Measurements from ENCODE around the gene SBNO2.
"Not testable (repeated sequence)": the region's sequence is repeated elsewhere in the genome, so short reads cannot be mapped to it uniquely, and the experiment has no call there.

The SBNO2 gene

DNA sequence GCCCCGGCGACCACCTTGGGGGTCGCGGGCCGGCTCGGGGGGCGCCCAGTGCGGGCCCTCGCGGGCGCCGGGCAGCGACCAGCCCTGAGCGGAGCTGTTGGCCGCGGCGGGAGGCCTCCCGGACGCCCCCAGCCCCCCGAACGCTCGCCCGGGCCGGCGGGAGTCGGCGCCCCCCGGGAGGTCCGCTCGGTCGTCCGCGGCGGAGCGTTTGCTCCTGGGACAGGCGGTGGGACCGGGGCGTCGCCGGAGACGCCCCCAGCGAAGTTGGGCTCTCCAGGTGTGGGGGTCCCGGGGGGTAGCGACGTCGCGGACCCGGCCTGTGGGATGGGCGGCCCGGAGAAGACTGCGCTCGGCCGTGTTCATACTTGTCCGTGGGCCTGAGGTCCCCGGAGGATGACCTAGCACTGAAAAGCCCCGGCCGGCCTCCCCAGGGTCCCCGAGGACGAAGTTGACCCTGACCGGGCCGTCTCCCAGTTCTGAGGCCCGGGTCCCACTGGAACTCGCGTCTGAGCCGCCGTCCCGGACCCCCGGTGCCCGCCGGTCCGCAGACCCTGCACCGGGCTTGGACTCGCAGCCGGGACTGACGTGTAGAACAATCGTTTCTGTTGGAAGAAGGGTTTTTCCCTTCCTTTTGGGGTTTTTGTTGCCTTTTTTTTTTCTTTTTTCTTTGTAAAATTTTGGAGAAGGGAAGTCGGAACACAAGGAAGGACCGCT lies 32.2 kb upstream of the SBNO2 start:
- DNase-seq (ENCODE audit: low read depth) = no peak

DNA sequence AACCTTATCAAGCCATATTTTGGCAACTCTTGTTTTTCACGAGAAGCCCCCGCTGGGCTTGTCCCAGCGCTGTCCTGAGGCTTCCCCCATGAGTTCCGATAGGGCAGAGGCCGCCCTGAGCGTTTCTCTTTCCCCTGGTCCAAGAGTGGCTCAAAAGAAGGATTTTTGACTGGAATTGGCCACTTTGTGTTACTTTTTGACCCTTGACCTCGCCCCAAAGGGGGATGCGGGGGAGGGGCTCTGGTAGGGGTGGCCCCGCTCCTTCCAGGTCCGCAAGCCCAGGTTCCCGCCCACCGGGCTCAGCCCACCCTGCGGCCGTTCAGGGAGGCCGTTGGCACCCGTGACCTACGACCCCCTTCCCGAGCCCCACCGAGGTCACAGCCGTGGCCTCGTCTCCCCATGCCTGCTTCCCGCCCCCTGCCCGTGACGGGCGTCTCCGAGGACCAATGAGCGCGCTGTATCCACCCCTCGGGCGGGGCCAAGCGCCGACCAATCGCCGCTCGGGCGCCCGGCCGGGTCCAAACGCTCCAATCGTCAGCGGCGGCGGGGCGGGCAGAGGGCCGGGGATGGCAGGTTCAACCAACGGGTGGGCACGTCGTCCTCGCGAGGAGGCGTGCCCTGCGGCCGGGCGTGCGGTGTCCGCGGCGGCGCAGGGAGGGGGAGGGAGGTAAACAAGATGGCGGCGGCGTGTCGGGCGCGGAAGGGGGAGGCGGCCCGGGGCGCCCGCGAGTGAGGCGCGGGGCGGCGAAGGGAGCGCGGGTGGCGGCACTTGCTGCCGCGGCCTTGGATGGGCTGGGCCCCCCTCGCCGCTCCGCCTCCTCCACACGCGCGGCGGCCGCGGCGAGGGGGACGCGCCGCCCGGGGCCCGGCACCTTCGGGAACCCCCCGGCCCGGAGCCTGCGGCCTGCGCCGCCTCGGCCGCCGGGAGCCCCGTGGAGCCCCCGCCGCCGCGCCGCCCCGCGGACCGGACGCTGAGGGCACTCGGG lies 31.3 kb upstream of the SBNO2 start, which contains the start of gene STK11:
STK11 (plus strand) TSS at position 665 of the 986 bp plus-strand sequence. CDS start 1,136 bp downstream, outside the sequence.
- peak; percentile 82 for DNase-seq (ENCODE audit: low read depth)

DNA sequence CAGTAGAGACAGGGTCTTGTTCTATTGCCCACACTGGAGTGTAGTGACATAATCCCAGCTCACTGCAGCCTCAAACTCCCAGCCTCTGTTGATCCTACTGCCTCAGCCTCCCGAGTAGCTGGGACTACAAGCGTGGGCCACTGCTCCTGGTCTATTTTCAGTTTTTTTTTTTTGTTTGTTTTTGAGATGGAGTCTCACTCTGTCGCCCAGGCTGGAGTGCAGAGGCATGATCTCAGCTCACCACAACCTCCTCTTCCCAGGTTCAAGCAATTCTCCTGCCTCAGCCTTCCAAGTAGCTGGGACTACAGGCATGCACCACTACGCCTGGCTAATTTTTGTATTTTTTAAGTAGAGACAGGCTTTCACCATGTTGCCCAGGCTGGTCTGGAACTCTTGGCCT lies 26.5 kb upstream of the SBNO2 start:
- DNase-seq (ENCODE audit: low read depth) = not testable (repeated sequence)

DNA sequence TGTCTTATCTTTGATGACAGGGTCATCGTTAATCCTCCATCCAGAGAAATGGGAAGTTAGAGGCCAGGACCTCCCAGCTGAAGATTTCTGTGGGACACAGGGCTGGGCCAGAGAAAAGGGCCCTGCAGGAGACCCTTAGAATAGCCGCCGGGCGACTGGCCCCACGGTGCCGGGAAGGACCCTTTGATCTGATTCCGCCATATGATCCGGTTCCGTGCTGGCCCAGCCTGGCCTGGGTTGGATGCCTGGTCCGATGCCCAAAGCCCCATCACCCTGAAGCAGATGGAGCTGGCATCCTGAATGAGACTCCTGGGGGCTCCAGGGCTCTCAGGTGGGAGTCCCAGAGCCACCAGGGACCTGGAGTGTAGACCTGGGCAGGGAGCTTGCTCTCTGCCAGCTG lies 25.5 kb upstream of the SBNO2 start:
- DNase-seq (ENCODE audit: low read depth) = no peak

DNA sequence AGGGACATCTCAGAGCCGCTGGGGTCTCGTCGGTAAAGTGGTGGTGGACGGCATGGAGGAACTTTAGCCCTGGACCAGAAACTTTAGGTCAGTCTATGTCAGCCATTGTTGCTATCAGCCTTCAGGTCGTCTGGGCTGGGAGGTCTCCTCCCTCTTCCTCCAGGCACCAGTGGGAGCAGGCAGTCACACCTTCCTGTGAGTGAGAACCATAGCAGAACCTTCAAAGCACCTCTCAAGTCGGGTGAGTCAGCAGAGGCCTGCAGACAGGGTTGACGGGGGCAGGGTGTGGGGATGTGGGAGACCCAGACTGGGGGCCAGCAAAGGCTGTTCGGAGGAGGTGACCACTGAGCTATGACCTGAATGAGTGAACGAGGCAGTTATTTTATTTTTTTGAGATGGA lies 15.4 kb upstream of the SBNO2 start:
- no peak for DNase-seq (ENCODE audit: low read depth)

DNA sequence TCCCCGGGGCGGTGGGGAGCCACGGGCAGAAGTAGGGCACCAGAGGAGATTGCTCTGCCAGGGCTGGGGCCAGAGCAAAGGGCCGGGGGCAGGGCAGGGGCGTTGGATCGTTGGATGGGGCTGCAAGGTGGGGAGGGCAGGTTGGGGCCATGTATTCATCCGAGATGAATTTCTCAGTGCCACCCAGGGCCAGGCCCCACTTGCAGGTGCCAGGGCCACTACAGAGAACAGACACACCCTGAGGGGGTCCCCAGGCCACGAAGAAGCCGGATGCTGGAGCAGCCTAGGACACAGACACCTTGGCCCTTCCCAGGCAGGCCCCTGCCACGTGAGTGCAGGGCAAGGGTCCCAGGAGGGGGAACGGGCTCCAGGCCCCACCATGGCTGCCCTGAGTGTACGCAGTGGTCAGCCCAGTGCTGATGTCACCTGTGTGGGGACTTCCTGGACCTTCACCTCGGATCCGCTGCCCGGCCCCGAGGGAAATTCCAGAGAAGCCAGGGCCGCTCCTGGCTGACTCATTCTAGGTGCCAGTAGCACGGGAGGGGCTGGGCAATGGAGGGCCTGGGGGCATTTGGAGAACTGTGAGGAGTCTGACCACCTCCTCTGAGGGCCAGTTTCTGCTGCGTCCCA lies 9.6 kb upstream of the SBNO2 start:
- DNase-seq (ENCODE audit: low read depth) = no peak

DNA sequence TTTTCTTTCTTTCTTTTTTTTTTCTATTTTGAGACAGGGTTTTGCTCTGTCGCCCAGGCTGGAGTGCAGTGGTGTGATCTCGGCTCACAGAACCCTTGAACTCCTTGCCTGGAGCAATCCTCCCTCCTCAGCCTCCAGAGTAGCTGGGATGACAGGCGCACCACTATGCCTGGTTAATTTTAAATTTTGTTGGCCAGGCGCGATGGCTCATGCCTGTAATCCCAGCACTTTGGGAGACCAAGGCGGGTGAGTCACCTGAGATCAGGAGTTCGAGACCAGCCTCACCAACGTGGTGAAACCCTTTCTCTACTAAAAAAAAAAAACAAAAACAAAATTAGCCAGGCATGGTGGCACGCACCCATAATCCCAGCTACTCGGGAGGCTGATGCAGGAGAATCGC lies 8.7 kb upstream of the SBNO2 start:
- DNase-seq (ENCODE audit: low read depth) = no peak

DNA sequence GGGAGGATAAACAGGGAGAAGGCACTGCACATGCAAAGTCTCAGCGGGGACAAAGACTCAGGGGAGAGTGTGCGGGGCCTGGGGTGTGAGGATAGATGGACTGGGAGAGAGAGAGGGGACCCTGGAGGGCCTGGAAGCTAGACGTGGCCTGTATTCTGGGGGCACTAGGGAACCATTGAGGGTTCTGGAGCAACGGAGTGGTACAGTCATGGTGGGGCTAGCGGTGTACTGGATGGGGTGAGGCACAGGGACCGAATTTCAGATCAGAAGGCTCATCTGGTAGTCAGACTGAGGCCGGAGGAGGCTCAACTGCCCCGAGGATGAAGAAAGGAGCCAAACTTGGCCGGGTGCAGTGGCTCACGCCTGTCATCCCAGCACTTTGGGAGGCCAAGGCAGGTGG lies 8.0 kb upstream of the SBNO2 start:
- no peak for DNase-seq (ENCODE audit: low read depth)

DNA sequence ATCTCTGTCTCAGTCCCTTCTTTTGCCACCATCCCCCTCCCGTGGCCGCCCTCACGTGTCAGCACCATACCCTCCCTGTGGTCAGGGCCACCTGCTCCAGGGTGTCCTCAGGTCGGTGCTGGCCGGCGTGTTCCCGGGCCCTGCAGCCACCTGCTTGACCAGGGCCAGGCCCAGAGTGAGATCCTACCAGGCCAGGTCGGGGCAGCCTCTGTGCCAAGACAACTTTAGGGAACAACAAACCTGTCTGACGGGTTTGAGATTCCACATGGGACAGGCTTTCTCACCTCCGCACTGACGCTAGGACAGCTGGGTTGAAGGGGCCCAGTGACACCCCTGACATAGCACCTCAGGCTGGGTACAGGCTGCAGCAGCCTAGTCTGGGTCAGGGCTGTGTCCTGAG lies 7.5 kb upstream of the SBNO2 start:
- no peak for DNase-seq (ENCODE audit: low read depth)

DNA sequence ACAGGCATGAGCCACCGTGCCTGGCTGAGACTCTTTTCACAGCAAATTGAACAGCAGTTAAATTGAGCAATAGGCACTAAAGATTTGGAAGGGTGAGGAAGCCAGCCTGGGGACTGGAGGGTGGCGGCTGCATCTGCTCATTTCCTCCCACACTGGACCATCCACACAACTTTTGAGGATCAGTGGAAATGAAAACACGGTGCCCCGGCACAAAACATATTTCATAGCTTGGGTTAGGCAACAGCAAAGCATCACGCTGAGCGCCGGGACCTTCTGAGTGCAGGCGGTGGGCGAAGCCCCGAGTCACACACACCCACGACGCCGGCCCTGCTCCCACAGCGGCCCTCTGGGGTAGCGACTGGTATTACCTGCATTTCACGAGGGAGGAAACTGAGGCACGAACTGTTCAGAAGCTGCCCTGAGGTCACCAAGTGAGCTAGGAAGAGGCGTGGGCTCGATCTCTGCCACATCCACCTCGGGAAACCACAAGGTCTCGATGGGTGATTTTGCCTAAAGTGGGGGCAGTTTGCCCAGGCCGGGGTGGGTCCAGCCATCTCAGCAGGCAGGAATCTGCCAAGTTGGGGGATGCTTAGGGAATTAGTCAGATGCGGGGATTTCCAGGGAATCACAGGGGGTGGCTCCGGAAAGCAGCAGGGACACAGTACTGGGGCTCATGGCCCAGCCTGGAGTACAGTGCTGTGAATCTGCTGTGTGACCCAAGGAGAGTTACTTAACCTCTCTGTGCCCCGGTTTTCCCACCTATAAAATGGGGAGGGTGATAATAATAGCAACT lies 3.5 kb upstream of the SBNO2 start:
- DNase-seq (ENCODE audit: low read depth) = peak; percentile 92

DNA sequence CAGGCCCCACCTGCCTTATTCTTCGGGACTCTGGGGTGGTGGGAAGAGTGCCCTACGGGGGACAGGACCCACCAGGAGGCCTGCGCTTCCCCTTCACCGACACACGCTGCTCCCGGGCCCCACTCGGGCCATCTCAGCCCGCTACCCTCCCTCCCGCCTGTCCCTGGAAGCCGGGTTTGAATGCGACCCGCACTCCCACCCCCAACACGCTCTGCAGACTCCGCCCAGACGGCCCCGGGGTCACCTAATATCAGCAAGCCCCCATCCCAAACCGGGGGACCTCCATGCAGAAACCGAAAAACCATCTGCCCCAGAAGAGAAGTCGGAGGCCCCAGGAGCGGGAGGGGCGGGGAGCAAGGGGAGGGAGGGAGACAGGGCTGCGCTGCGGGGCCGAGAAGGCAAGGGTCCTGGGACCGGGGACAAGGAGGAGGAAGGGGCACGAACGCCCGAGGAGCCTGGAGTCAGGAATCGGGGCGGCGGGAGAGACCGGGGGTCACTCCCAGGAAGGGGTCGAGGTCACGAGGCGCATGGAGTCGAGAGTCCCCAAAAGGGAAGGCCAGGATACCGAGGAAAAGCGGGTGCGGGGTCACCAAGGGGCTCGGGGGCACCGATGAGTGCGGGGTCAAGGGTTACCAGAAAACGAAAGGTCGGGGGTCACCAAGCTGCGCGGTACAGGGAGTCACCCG lies 766 bp downstream of the SBNO2 start:
- no peak for DNase-seq (ENCODE audit: low read depth)

DNA sequence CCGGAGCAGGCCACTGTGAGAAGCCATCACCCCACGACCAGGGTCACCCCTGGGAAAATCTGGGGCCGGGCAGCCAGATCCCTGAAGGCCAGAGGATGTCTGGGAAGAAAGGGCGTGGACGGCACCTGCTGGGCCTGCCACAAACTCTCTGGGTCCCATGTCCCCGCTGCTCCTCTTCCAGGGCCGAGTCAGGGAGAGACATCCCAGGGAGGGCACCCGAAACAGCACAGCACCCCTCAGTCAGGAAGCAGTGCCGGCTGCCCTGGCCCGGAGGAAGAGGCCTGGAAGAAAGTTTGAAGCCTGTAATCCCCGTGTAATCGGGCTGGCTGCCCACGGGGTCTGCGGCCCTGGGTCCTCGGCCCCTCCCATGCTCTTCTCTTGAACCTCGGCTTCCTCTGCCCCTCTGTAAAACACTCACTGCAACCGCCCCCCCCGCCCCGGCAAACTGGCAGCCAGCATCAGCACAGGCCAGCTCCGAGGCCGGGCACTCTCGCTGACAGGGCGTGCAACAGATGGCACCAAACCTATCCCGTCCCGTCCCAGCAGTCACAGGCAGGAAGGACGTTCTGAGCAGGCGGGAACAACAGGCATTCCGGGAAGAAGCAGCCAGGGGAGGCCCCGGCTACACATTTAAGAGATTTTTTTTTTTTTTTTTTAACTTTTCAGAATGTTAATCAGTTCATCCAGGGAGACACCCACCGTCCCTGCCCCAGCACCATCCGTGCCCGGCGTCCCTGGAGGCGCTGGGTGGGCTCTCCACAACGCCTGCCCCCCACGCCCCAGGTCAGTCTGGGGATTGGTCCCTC lies 1.5 kb downstream of the SBNO2 start:
- DNase-seq (ENCODE audit: low read depth) = no peak

DNA sequence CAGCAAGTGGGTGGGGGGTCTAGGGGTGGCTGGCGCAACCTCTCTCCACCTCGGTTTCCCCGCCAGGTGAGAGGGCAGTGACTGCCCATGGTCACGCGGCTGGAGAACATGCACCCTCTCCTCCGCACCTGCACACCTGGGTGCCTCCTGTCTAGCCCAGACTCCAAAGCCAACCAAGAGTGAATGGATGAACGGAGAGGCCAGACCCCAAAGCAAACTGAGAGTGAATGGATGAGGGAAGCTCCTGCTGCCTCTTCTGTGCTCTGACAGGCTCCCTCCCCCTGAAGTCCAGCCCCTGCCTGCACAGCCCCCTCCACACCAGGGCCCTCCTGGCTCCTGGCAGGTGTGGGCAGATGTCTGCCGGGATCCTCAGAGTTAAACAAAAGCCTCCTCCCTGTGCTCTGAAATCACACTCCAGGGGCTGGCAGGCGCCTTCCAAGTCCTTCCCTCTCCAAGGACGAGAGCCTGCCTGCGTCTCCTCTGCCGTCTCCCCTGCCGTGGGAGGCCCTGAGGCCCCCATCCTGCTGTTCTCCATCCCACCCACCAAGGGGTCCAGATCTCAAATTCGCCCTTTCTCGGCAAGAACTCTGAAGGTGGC lies 2.2 kb downstream of the SBNO2 start:
- DNase-seq (ENCODE audit: low read depth) = no peak

DNA sequence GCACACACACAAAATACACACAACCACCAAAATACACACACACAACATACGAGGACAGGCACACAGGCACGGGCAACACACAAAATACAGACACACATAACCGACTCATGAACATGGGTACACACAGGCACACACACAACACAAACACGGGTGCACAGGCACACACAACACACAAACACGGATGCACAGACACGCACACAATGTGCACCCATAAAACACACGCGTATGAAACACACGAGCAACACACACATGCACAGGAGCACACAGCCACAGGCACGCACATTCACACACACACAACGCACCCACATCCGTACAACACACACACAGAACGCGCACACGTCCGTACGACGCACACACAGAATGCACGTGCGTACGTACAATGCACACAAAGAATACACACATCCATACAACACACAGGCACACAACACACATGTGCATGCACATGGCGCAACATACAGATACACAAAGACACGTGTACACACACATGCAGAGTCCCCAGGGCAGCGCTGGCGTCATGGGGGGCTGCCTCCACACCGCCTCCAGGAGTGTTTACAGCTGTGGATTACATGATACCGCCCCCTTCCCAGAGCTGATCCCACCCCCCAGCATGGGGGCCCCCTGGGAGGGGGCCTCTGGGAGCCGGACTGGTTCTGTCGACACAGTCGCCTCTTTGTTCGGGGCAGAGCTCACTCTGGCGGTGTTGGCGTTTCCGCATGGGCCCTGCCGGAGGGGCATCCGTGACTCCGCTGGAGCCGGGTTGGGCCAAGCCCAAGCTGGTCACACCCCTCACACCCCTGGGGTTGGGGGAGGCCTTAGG lies 2.9 kb downstream of the SBNO2 start:
- DNase-seq (ENCODE audit: low read depth) = no peak

DNA sequence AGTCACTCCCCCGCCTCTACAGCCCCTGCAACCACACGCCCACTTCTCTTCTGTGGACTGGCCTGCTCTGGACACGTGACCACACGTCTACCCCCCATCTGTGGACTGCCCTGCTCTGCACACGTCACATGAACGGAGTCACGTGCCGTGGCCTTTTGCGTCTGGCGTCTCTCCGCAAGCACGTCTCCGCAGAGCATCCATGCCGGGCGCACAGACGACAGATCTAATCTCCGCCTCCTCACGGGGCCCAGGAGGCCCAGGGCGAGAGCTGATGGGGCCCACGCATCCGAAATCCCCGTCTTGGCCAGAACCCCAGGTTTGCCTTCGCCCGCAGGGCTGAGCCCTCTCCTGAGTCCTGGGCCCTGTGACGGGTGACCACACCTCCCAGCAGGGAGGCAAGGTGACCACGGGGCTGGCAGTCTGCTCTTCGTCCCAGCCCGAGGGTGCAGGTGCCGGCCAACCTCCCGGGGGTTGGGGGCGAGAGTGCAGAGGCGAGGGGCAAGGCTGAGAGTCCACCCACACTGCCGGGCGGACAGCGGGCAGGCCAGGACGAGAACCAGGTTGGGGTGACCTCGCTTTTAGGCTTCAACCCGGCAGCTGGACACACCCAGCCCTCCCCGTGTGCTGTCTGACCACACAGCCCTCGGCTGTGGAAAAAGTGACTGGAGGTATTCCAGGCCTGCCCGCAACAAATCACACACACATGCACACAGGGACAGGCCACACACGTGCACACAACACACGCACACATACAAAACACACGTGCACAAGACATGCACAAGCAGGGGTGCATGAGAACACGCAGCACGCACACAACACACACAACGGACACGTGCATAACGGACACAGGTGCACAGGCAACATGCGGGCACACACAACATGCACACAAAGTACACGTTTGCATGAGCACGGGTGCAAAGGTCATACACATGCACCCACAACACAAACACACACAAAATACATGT lies 3.9 kb downstream of the SBNO2 start:
- DNase-seq (ENCODE audit: low read depth) = no peak

DNA sequence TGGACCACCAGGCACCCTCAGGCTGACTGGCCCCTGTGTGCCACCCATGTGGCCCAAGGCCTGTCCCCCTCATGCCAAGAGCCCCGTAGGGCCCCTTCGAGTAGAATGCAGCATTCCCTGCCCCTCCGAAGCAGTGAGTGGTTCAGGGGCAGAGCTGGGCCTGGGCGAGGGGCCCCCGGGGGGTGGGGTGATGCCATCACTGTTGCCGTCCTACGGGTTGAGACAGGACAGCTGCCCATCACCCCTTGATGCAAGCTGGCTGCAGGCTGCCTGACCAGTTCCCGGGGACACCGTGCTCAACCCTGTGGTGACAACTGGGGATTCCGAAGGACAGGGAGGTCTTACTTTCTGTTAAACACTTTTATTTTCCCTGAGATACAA lies 4.7 kb downstream of the SBNO2 start:
- no peak for DNase-seq (ENCODE audit: low read depth)

DNA sequence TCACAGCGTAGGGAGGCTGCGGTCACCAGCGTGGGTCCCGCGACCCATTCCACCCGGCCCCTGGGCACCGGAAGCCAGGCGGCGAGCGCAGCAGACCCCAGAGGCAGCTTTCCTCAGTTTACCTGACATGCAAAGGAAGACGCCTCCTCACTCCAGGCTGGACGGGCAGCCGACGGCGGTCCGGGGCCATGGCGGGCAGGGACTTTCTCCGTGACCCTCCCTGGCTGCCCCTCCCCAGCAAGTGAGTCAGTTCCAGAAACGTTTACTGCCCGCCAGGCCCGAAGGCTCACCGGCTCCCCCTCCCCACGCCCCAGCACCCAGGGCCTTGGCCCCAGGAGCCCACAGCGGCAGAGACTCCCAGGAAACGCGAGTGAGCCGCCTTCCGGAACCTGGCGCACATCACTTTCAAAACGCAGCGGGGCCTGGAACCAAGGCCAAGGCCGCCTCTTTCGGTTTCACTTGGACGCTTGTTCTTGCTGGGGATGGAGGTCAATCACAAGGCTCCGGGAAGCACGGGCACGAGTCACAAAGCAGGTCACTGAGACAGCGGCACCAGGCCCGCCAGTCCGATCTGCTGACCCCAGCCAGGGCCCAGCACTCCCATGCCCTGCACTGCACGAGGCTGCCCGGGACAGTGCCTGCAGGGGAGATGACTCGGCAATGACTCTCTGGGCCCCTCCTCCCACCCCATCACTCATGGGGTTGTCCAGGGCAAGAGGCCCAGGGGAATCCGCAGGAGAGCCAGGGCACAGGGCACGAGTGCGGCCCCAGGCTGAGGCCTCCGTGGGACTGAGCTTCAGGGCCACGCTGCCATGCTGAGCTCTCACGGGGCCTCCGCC lies 5.3 kb downstream of the SBNO2 start:
- DNase-seq (ENCODE audit: low read depth) = no peak

All from HS-27A (cell line).